ENCODE data around the gene RNF123.

The RNF123 gene

GRCh38 chr3:49724586-49724985 lies 35.2 kb downstream of the RNF123 start:
- TF ChIP-seq CTCF (IDR thresholded peaks at IDR 0.05; ENCODE audit: insufficient read depth, low read length, poor library complexity, severe bottlenecking) = no peak
- Histone ChIP-seq H3K36me3 (ENCODE audit: control insufficient read depth, insufficient read depth, low read length) (peaks cover 31% of the 10 kb centered on the region), H3K27me3 (replicated peaks; ENCODE audit: control insufficient read depth, insufficient read depth, low read length) (no peaks in the 10 kb centered on the region), H3K4me3 (replicated peaks; ENCODE audit: low read depth, low read length) (peak overlapping the region; percentile 99)
- no peak for DNase-seq (ENCODE audit: extremely low read depth, insufficient read length)

GRCh38 chr3:49725906-49726681 lies 36.7 kb downstream of the RNF123 start:
- no peak overlapping the region for H3K4me3 ChIP-seq (replicated peaks; ENCODE audit: low read depth, low read length)
- no peak for TF ChIP-seq CTCF (IDR thresholded peaks at IDR 0.05; ENCODE audit: insufficient read depth, low read length, poor library complexity, severe bottlenecking)
- H3K36me3 ChIP-seq (ENCODE audit: control insufficient read depth, insufficient read depth, low read length) = peaks cover 28% of the 10 kb centered on the region
- H3K27me3 ChIP-seq (replicated peaks; ENCODE audit: control insufficient read depth, insufficient read depth, low read length) = no peaks in the 10 kb centered on the region
- DNase-seq (ENCODE audit: extremely low read depth, insufficient read length) = no peak

- TF ChIP-seq CTCF (IDR thresholded peaks at IDR 0.05; ENCODE audit: insufficient read depth, low read length, poor library complexity, severe bottlenecking) = no peak
- peaks cover 18% of the 10 kb centered on the region for H3K36me3 ChIP-seq (ENCODE audit: control insufficient read depth, insufficient read depth, low read length)
- H3K4me3 ChIP-seq (replicated peaks; ENCODE audit: low read depth, low read length) = no peak overlapping the region
- no peaks in the 10 kb centered on the region for H3K27me3 ChIP-seq (replicated peaks; ENCODE audit: control insufficient read depth, insufficient read depth, low read length)
- DNase-seq (ENCODE audit: extremely low read depth, insufficient read length) = no peak
Observed at GRCh38 chr3:49727154-49727923, 38.0 kb downstream of the RNF123 start.

- no peaks in the 10 kb centered on the region for H3K27me3 ChIP-seq (replicated peaks; ENCODE audit: control insufficient read depth, insufficient read depth, low read length)
- H3K36me3 ChIP-seq (ENCODE audit: control insufficient read depth, insufficient read depth, low read length) = peaks cover 21% of the 10 kb centered on the region
Observed at GRCh38 chr3:49727924-49728361, 38.6 kb downstream of the RNF123 start.

GRCh38 chr3:49729966-49730609 lies 40.7 kb downstream of the RNF123 start:
- no peak overlapping the region for H3K4me3 ChIP-seq (replicated peaks; ENCODE audit: low read depth, low read length)
- H3K36me3 ChIP-seq (ENCODE audit: control insufficient read depth, insufficient read depth, low read length) = peaks cover 21% of the 10 kb centered on the region
- no peaks in the 10 kb centered on the region for H3K27me3 ChIP-seq (replicated peaks; ENCODE audit: control insufficient read depth, insufficient read depth, low read length)
- no peak for TF ChIP-seq CTCF (IDR thresholded peaks at IDR 0.05; ENCODE audit: insufficient read depth, low read length, poor library complexity, severe bottlenecking)
- DNase-seq (ENCODE audit: extremely low read depth, insufficient read length) = no peak

More at GRCh38 chr3:49727924-49728361, 38.6 kb downstream of the RNF123 start:
- no peak for DNase-seq (ENCODE audit: extremely low read depth, insufficient read length)
- no peak overlapping the region for H3K4me3 ChIP-seq (replicated peaks; ENCODE audit: low read depth, low read length)
- no peak for TF ChIP-seq CTCF (IDR thresholded peaks at IDR 0.05; ENCODE audit: insufficient read depth, low read length, poor library complexity, severe bottlenecking)
